SU-DHL-6 (cell line): Measurements from ENCODE around the gene OR51M1.
"Not testable (repeated sequence)": the region's sequence is repeated elsewhere in the genome, so short reads cannot be mapped to it uniquely, and the experiment has no call there.

Source experiments
- EZH2phosphoT487 ChIP-seq: fragments of 200-600 bp; sonication (generic), shearing (Covaris generic); conservative IDR thresholded peaks from 2 replicates; pipeline ENCODE4 v1.6.1; 2018; ENCODE audit warnings: mild to moderate bottlenecking, antibody characterized with exemption, low read length, moderate library complexity, mixed read lengths
- TF ChIP-seq, protein P1 (sequence below): fragments of 200-600 bp; sonication (generic); IDR thresholded peaks from one replicate; pipeline ENCODE4 v1.5.1; 2017; ENCODE audit warnings: antibody characterized with exemption, mild to moderate bottlenecking, low read length, moderate library complexity; ENCODE audit not compliant: insufficient read depth, poor library complexity, severe bottlenecking

- TF ChIP-seq, protein P1, sequence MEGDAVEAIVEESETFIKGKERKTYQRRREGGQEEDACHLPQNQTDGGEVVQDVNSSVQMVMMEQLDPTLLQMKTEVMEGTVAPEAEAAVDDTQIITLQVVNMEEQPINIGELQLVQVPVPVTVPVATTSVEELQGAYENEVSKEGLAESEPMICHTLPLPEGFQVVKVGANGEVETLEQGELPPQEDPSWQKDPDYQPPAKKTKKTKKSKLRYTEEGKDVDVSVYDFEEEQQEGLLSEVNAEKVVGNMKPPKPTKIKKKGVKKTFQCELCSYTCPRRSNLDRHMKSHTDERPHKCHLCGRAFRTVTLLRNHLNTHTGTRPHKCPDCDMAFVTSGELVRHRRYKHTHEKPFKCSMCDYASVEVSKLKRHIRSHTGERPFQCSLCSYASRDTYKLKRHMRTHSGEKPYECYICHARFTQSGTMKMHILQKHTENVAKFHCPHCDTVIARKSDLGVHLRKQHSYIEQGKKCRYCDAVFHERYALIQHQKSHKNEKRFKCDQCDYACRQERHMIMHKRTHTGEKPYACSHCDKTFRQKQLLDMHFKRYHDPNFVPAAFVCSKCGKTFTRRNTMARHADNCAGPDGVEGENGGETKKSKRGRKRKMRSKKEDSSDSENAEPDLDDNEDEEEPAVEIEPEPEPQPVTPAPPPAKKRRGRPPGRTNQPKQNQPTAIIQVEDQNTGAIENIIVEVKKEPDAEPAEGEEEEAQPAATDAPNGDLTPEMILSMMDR: not testable (repeated sequence)
- TF ChIP-seq EZH2phosphoT487: not testable (repeated sequence)
Measured at GRCh38 chr11:5337253-5337652, 46.4 kb upstream of the OR51M1 start.
